HEK293 (cell line): Measurements from ENCODE around the gene LRRN2.
A peak's percentile ranks its signal among the peaks of the same experiment; 100 is the strongest.

ENCODE experiments used
- CTCF ChIA-PET: fragments of 350-600 bp; formaldehyde crosslinking; extraction: SDS; loops from one replicate; lab custom pipeline; 2021; ENCODE audit warnings: antibody characterized with exemption; lab: Yijun Ruan, JAX
- POLR2A ChIA-PET: fragments of 300-600 bp; formaldehyde crosslinking; extraction: SDS; loops from one replicate; lab custom pipeline; 2020; ENCODE audit warnings: antibody characterized with exemption, inconsistent platforms; lab: Yijun Ruan, JAX
- H3K27ac ChIP-seq: fragments of 200-500 bp; sonication (Bioruptor generic); 2 replicates; pipeline ENCODE4 v1.5.1; 2014; ENCODE audit warnings: low read depth, low read length, control low read depth, inconsistent platforms; ENCODE audit errors: extremely low read depth
- H3K36me3 ChIP-seq, 2 experiments: fragments of 200-500 bp in 1 of 2; sonication (Bioruptor generic) in 1 of 2; 1 replicate in 1 of 2; 2 replicates in 1 of 2; pipeline ENCODE4 v1.5.1; 2014 to 2017; ENCODE audit warnings: inconsistent platforms in 2 of 2, low read length in 2 of 2; ENCODE audit not compliant: control insufficient read depth in 2 of 2, insufficient read depth in 1 of 2
- H3K4me1 ChIP-seq: fragments of 200-500 bp; sonication (Bioruptor generic); 2 replicates; pipeline ENCODE4 v1.5.1; 2014; ENCODE audit warnings: mild to moderate bottlenecking, low read length, inconsistent platforms; ENCODE audit not compliant: control insufficient read depth, insufficient read depth
- H3K4me3 ChIP-seq: 2 replicates; pipeline ENCODE4 v1.5.1; 2011; ENCODE audit warnings: low read depth, mild to moderate bottlenecking, control low read depth, low read length, moderate library complexity
- H3K9me3 ChIP-seq: fragments of 200-500 bp; sonication (Bioruptor generic); 2 replicates; pipeline ENCODE4 v1.5.1; 2014; ENCODE audit warnings: low read depth, low read length, inconsistent platforms; ENCODE audit not compliant: control insufficient read depth, insufficient read depth
- GLIS1 ChIP-seq: fragments of 450-650 bp; formaldehyde crosslinking; IDR thresholded peaks from 2 replicates; pipeline ENCODE4 v1.5.1; 2016; ENCODE audit warnings: missing biosample characterization, missing genetic modification characterization
- KLF1 ChIP-seq: fragments of 450-650 bp; formaldehyde crosslinking; IDR thresholded peaks from 2 replicates; pipeline ENCODE4 v1.5.1; 2016; ENCODE audit warnings: missing biosample characterization, missing genetic modification characterization
- KLF10 ChIP-seq: fragments of 450-650 bp; IDR thresholded peaks from 2 replicates; pipeline ENCODE4 v1.5.1; 2018; ENCODE audit warnings: missing biosample characterization, mild to moderate bottlenecking, missing genetic modification characterization
- MZF1 ChIP-seq: fragments of 450-650 bp; formaldehyde crosslinking; IDR thresholded peaks from 2 replicates; pipeline ENCODE4 v1.5.1; 2017; ENCODE audit warnings: missing biosample characterization, missing genetic modification characterization, borderline replicate concordance
- OSR2 ChIP-seq: fragments of 450-650 bp; formaldehyde crosslinking; IDR thresholded peaks from 2 replicates; pipeline ENCODE4 v1.5.1; 2016; ENCODE audit warnings: missing biosample characterization, missing genetic modification characterization
- ZFP69B ChIP-seq: fragments of 450-650 bp; formaldehyde crosslinking; IDR thresholded peaks from 2 replicates; pipeline ENCODE4 v1.5.1; 2016; ENCODE audit warnings: missing biosample characterization, missing genetic modification characterization
- ZNF121 ChIP-seq: fragments of 450-650 bp; formaldehyde crosslinking; IDR thresholded peaks from 2 replicates; pipeline ENCODE4 v1.5.1; 2016; ENCODE audit warnings: missing biosample characterization, missing genetic modification characterization
- ZNF132 ChIP-seq: fragments of 450-650 bp; formaldehyde crosslinking; IDR thresholded peaks from 2 replicates; pipeline ENCODE4 v1.5.1; 2017; ENCODE audit warnings: missing biosample characterization, missing genetic modification characterization, borderline replicate concordance
- ZNF223 ChIP-seq: fragments of 450-650 bp; formaldehyde crosslinking; IDR thresholded peaks from 2 replicates; pipeline ENCODE4 v1.5.1; 2016; ENCODE audit warnings: missing biosample characterization, missing genetic modification characterization
- ZNF350 ChIP-seq: fragments of 450-650 bp; formaldehyde crosslinking; IDR thresholded peaks from 2 replicates; pipeline ENCODE4 v1.5.0; 2017; ENCODE audit warnings: missing biosample characterization, mild to moderate bottlenecking, missing genetic modification characterization
- ZNF354C ChIP-seq: fragments of 450-650 bp; formaldehyde crosslinking; IDR thresholded peaks from 2 replicates; pipeline ENCODE4 v1.5.1; 2016; ENCODE audit warnings: missing biosample characterization, missing genetic modification characterization, low read depth, borderline replicate concordance
- ZNF48 ChIP-seq: fragments of 450-650 bp; formaldehyde crosslinking; IDR thresholded peaks from 2 replicates; pipeline ENCODE4 v1.5.1; 2016; ENCODE audit warnings: missing biosample characterization, missing genetic modification characterization
- ZNF596 ChIP-seq: fragments of 450-650 bp; IDR thresholded peaks from 2 replicates; pipeline ENCODE4 v1.5.0; 2018; ENCODE audit warnings: missing biosample characterization, mild to moderate bottlenecking, missing genetic modification characterization, moderate library complexity
- ZNF701 ChIP-seq: fragments of 450-650 bp; formaldehyde crosslinking; IDR thresholded peaks from 2 replicates; pipeline ENCODE4 v1.5.1; 2016; ENCODE audit warnings: missing biosample characterization, missing genetic modification characterization
- TF ChIP-seq, protein P1 (sequence below): fragments of 450-650 bp; formaldehyde crosslinking; IDR thresholded peaks from 2 replicates; pipeline ENCODE4 v1.5.1; 2016; ENCODE audit warnings: missing biosample characterization, missing genetic modification characterization
- TF ChIP-seq, protein P2 (sequence below): fragments of 450-650 bp; formaldehyde crosslinking; IDR thresholded peaks from 2 replicates; pipeline ENCODE4 v1.5.1; 2016; ENCODE audit warnings: missing biosample characterization, missing genetic modification characterization

LRRN2 gene

DNA sequence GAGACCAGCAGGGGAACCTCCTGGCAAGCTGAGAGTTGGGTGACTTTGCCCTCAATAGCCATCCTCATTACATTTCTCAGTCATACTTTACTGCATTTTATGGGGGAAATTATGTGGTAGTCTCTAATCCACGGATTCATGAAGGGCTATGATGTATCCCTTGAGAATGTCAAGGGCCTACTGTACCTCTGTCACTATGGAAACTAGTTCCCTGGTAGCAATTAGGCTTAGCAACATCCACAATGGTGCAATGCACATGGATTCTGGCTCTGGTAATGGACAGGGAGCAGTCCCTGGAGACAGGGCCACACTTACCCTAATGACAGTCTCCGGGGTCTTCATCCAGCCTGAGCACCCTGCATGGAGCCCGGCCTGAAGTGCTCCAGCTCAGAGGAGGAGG is 26.5 kb downstream of the LRRN2 start:
- ChIA-PET POLR2A (no interaction called here), CTCF (interaction anchor here (0.7 kb wide), 1 partner anchor 229 kb away, joined by 3 read pairs; no protein-coding TSS in a partner anchor)
- Histone ChIP-seq H3K36me3 (no peaks in the 10 kb centered on the region), H3K27ac (no peak overlapping the region), H3K4me1 (no peaks in the 10 kb centered on the region), H3K4me3 (no peak overlapping the region), H3K9me3 (no peaks in the 10 kb centered on the region)
- TF ChIP-seq, protein P1, sequence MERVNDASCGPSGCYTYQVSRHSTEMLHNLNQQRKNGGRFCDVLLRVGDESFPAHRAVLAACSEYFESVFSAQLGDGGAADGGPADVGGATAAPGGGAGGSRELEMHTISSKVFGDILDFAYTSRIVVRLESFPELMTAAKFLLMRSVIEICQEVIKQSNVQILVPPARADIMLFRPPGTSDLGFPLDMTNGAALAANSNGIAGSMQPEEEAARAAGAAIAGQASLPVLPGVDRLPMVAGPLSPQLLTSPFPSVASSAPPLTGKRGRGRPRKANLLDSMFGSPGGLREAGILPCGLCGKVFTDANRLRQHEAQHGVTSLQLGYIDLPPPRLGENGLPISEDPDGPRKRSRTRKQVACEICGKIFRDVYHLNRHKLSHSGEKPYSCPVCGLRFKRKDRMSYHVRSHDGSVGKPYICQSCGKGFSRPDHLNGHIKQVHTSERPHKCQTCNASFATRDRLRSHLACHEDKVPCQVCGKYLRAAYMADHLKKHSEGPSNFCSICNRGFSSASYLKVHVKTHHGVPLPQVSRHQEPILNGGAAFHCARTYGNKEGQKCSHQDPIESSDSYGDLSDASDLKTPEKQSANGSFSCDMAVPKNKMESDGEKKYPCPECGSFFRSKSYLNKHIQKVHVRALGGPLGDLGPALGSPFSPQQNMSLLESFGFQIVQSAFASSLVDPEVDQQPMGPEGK (tag by site-specific recombination), result no peak
- peak; percentile 40; the same call in 1 of the 2 replicates for TF ChIP-seq OSR2 (tag by site-specific recombination)

DNA sequence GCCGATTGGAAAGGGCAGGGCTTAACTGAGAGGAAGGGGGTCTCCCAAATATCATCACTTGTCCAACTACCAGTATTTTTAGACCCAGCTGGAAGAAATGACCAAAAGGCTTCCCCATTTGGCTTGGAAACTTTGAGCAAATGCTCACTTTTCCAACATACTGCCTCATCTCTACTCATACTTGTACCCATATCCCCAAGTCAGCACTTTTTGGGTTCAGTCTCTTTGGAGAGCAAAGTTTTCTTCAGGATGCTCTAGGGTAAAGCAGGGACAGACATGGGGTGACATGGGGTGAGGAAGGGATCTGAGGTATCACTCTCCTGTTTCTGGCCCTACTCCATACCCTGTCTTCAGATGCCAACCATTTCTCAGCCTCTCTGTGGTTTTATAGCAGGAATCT is 27.2 kb downstream of the LRRN2 start:
- ChIA-PET CTCF (no interaction called here), POLR2A (no interaction called here)
- H3K27ac ChIP-seq, result no peak overlapping the region
- H3K36me3 ChIP-seq, result no peaks in the 10 kb centered on the region
- no peaks in the 10 kb centered on the region for H3K9me3 ChIP-seq
- TF ChIP-seq ZFP69B (tag by site-specific recombination), result no peak
- TF ChIP-seq, protein P2, sequence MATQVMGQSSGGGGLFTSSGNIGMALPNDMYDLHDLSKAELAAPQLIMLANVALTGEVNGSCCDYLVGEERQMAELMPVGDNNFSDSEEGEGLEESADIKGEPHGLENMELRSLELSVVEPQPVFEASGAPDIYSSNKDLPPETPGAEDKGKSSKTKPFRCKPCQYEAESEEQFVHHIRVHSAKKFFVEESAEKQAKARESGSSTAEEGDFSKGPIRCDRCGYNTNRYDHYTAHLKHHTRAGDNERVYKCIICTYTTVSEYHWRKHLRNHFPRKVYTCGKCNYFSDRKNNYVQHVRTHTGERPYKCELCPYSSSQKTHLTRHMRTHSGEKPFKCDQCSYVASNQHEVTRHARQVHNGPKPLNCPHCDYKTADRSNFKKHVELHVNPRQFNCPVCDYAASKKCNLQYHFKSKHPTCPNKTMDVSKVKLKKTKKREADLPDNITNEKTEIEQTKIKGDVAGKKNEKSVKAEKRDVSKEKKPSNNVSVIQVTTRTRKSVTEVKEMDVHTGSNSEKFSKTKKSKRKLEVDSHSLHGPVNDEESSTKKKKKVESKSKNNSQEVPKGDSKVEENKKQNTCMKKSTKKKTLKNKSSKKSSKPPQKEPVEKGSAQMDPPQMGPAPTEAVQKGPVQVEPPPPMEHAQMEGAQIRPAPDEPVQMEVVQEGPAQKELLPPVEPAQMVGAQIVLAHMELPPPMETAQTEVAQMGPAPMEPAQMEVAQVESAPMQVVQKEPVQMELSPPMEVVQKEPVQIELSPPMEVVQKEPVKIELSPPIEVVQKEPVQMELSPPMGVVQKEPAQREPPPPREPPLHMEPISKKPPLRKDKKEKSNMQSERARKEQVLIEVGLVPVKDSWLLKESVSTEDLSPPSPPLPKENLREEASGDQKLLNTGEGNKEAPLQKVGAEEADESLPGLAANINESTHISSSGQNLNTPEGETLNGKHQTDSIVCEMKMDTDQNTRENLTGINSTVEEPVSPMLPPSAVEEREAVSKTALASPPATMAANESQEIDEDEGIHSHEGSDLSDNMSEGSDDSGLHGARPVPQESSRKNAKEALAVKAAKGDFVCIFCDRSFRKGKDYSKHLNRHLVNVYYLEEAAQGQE (tag by site-specific recombination), result no peak
- no peak for TF ChIP-seq GLIS1 (tag by site-specific recombination)
- TF ChIP-seq KLF10 (tag by site-specific recombination), result no peak
- no peak for TF ChIP-seq ZNF223 (tag by site-specific recombination)
- TF ChIP-seq ZNF596 (tag by site-specific recombination), result no peak
- TF ChIP-seq MZF1 (tag by site-specific recombination), result no peak
- TF ChIP-seq KLF1 (tag by site-specific recombination), result no peak
- TF ChIP-seq ZNF48 (tag by site-specific recombination), result no peak
- H3K4me1 ChIP-seq, result no peaks in the 10 kb centered on the region
- H3K4me3 ChIP-seq, result no peak overlapping the region

DNA sequence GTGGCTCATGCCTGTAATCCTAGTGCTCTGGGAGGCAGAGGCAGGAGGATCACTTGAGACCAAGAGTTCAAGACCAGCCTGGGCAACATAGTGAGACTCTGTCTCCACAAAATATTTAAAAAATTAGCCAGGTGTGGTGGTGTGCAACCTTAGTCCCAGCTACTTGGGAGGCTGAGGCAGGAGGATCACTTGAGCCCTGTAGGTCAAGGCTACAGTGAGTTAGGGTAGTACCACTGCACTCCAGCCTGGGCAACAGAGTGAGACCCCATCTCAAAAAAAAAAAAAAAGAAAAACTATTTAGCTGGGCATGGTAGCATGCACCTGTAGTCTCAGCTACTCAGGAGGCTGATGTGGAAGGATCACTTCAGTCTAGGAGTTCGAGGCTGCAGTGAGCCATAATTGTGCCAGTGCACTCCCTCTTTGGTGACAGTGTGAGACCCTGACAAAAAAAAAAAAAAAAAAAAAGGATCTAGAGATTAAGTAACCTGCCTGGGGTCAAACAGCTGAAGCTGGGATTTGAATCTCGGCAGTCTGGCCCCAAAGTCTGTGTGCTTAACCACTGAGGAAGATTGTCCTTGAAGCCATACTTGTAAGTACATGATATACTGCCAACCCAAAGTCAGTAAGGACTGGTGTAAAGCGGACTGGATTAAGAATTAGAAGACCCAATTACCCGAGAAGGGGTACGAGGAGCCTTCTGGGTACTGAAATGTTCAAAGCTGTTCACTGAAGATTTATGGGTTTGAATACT is 31.8 kb downstream of the LRRN2 start:
- Histone ChIP-seq H3K27ac (no peak overlapping the region), H3K36me3 (no peaks in the 10 kb centered on the region), H3K9me3 (no peaks in the 10 kb centered on the region), H3K4me1 (peaks cover 3% of the 10 kb centered on the region; the same call in 1 of the 2 replicates), H3K4me3 (no peak overlapping the region)
- ChIA-PET CTCF (interaction anchor here (1.2 kb wide), 1 partner anchor 138 kb away, joined by 5 read pairs; no protein-coding TSS in a partner anchor), POLR2A (no interaction called here)
- TF ChIP-seq ZNF132 (no peak), ZNF354C (tag by site-specific recombination) (no peak), ZNF350 (tag by site-specific recombination) (no peak), ZNF701 (no peak), ZNF121 (tag by site-specific recombination) (peak; percentile 85)
